NCI-H1048 (cell line): ENCODE measurements around the gene SLC47A1.

Experiments
- DNase-seq: peaks from one replicate; lab custom pipeline; 2025; lab: John Stamatoyannopoulos, UW

The SLC47A1 gene

GRCh38 chr17:19613979-19614378 lies 80.3 kb downstream of the SLC47A1 start:
- no peak for DNase-seq

- no peak for DNase-seq
Observed at GRCh38 chr17:19614900-19615299, 81.2 kb downstream of the SLC47A1 start.

GRCh38 chr17:19618015-19618414 lies 84.4 kb downstream of the SLC47A1 start:
- no peak for DNase-seq

GRCh38 chr17:19619705-19620325 lies 86.2 kb downstream of the SLC47A1 start:
- DNase-seq: no peak

- no peak for DNase-seq
Observed at GRCh38 chr17:19621697-19622096, 88.0 kb downstream of the SLC47A1 start.

GRCh38 chr17:19626079-19626478 lies 92.4 kb downstream of the SLC47A1 start:
- no peak for DNase-seq
